ENCODE data around the gene SOWAHD.
A peak's percentile ranks its signal among the peaks of the same experiment; 100 is the strongest.

Gene SOWAHD, protein sequence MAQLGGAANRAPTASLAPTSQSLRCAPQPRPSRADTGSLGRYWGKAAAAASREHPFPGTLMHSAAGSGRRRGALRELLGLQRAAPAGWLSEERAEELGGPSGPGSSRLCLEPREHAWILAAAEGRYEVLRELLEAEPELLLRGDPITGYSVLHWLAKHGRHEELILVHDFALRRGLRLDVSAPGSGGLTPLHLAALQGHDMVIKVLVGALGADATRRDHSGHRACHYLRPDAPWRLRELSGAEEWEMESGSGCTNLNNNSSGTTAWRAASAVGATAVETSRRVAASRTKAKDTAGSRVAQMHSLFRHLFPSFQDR

DNA sequence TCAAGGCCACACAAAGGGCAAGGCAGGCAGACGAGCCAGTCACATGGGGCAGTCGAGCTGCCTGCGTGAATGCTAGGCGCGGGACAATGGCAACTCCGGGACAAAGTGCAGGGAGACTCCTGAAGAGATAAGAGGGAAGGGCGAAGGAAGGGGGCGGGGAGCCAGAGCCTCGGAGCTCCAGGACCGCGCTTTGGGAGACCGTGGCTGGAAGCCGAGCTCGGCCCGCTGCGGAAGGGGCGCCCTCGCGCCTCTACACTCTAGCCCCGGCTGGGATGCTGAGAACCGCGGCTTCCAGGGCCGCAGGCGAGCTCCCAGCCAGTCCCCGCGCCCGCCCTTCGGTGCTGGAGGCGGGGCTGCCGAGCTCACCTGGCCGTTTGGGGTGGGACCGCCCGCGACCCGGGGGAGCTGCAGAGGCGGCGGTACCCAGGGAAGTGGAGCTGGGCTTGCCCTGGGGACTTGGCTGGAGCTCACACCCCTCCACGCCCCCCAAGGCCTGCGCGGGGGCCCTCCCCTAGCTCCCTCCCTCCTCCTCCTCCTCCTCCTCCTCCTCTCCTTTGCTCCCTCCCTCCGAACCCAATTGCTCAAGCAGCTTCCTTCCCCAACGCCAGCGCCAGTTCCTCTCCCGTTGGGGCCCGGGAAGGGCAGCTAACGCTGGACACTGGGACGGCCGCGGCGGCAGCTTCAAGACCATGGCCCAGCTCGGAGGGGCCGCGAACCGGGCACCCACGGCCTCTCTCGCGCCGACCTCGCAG, at the start of gene SOWAHD:
SOWAHD (plus strand) TSS at position 610 of the 752 bp plus-strand sequence; CDS start at position 690, 80 bp downstream.
- no peak for ATAC-seq (replicated peaks; ENCODE audit: extremely low read depth, poor library complexity, severe bottlenecking)
- peak within 1 kb of the TSS; percentile 95 for H3K27ac Mint-ChIP-seq (ENCODE audit: low read depth)
- no peak for DNase-seq (ENCODE audit: low spot score in 2 of 2)
- peaks cover 10% of the 10 kb centered on the region for H3K36me3 Mint-ChIP-seq (ENCODE audit: insufficient read depth)
- peaks cover 32% of the 10 kb centered on the region for H3K4me1 Mint-ChIP-seq
- peak within 1 kb of the TSS; percentile 82 for H3K4me3 Mint-ChIP-seq
- H3K27me3 Mint-ChIP-seq, result no peaks in the 10 kb centered on the region
- H3K9me3 Mint-ChIP-seq, result no peaks in the 10 kb centered on the region

DNA sequence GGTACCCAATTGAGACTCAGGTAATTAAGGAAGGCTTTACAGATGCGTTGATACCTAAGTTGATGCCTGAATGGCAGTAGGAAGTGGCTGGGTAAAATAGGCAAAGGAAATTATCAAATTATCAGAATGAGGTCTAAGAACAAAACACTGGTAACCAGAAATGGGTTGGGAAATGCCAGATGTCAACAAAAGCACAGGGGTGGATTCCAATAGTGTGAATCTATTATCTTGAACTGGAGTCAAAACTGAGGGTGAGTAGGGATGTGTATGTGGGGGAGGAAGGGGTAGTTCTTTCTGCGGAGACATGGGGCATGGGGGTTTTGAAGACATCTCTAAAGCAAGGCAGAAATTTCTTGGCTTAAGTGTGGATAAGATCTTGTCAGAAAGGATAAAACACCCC, 49.5 kb upstream of the SOWAHD start:
- Mint-ChIP-seq H3K4me3 (no peak overlapping the region), H3K4me1 (no peaks in the 10 kb centered on the region), H3K27ac (ENCODE audit: low read depth) (no peak overlapping the region), H3K9me3 (no peaks in the 10 kb centered on the region), H3K27me3 (no peaks in the 10 kb centered on the region), H3K36me3 (ENCODE audit: insufficient read depth) (no peaks in the 10 kb centered on the region)
- no peak for ATAC-seq (replicated peaks; ENCODE audit: extremely low read depth, poor library complexity, severe bottlenecking)
- no peak for DNase-seq (ENCODE audit: low spot score in 2 of 2)

DNA sequence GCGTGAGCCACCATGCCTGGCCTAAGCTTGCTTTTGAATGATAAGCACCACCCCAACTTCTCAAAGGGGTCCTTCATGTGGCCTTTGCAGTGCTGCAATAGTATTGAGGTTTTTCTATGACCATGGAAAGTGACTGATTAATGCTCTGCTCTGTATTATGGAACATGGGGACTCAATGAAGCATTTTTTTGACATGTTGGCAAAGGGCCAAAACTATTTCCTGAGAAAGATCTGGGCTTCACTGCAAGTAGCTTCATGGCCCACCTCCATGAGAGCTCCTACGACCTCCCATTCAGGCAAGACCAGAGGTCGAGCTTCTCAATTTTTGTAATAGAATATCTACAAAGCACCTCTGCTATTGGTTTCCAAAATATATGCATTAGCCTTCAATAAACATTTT, 48.8 kb upstream of the SOWAHD start:
- DNase-seq (ENCODE audit: low spot score in 2 of 2) (no peak), ATAC-seq (replicated peaks; ENCODE audit: extremely low read depth, poor library complexity, severe bottlenecking) (no peak)
- H3K36me3 Mint-ChIP-seq (ENCODE audit: insufficient read depth), result no peaks in the 10 kb centered on the region
- no peaks in the 10 kb centered on the region for H3K4me1 Mint-ChIP-seq
- no peaks in the 10 kb centered on the region for H3K9me3 Mint-ChIP-seq
- H3K27me3 Mint-ChIP-seq, result no peaks in the 10 kb centered on the region
- H3K4me3 Mint-ChIP-seq, result no peak overlapping the region
- no peak overlapping the region for H3K27ac Mint-ChIP-seq (ENCODE audit: low read depth)

DNA sequence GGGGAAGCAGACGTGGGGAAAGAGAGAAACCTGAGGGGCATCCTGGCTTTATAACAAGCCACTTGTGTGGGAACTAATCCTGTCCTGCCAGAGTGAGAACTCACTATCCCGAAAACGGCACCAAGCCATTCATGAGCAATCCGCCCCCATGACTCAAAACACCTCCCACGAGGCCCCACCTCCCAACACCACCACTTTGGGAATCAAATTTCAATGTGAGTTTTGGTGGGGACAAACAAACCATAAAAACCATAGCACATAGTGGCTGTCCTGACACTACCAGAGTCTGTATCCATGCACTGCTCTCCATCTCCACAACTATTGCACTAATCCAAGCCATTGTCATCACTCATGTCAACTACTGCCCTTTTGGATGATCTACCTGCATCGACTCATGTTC, 36.9 kb upstream of the SOWAHD start:
- Mint-ChIP-seq H3K36me3 (ENCODE audit: insufficient read depth) (no peaks in the 10 kb centered on the region), H3K27ac (ENCODE audit: low read depth) (no peak overlapping the region), H3K4me3 (no peak overlapping the region), H3K27me3 (no peaks in the 10 kb centered on the region), H3K9me3 (no peaks in the 10 kb centered on the region), H3K4me1 (no peaks in the 10 kb centered on the region)
- ATAC-seq (replicated peaks; ENCODE audit: extremely low read depth, poor library complexity, severe bottlenecking) (no peak), DNase-seq (ENCODE audit: low spot score in 2 of 2) (no peak)

DNA sequence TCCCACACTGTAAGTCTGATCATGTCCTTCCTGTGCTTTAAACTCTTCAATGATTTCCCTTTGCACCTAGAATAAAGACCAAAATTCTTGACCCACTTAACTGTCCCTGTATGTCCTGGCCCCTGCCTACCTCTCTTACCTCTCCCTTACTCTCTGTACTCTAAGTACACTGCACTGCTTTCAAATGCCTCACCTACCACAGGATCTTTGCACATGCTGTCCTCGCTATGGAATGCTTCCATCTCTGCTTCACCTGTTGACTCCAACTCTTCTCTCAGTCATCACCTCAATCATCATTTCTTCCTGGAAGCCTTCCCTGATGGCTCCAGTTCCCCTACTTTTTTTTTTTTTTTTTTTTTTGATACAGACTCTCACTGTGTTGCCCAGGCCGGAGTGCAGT, 36.5 kb upstream of the SOWAHD start:
- DNase-seq (ENCODE audit: low spot score in 2 of 2), result no peak
- no peak for ATAC-seq (replicated peaks; ENCODE audit: extremely low read depth, poor library complexity, severe bottlenecking)
- peaks cover 1% of the 10 kb centered on the region for H3K4me1 Mint-ChIP-seq
- no peaks in the 10 kb centered on the region for H3K36me3 Mint-ChIP-seq (ENCODE audit: insufficient read depth)
- no peak overlapping the region for H3K27ac Mint-ChIP-seq (ENCODE audit: low read depth)
- H3K9me3 Mint-ChIP-seq, result no peaks in the 10 kb centered on the region
- H3K4me3 Mint-ChIP-seq, result no peak overlapping the region
- H3K27me3 Mint-ChIP-seq, result no peaks in the 10 kb centered on the region

DNA sequence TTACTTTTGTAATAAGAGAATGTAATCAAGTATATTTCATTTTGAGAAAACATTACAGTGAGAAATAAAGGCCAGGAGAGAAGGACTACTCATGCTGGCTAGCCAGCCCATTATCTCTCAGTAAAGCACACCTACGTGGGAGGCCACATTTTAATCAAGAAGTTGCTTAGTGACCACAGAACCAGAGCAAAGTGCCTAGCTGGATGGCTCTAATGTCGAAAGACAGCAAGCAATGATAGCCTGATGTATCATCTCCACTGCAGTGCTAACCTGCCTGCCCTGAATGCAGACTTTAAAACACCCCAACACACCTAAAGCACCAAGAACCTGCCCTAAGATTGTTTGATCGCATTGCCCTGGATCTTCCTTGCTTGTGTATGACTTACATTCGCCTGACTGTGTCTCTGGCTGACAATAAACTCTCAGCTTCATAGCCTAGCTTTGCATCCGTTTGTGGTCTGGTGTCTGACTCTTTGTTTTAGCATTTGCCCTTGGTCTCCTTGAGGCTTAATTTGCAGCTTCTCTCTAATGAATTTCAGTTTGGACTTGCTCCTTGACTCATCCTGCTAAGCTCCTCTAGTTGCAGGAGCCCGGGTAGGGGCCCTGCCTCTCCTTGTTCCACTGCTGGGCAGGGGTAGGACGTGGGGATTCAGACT, 31.4 kb upstream of the SOWAHD start:
- Mint-ChIP-seq H3K36me3 (ENCODE audit: insufficient read depth) (no peaks in the 10 kb centered on the region), H3K4me3 (peak overlapping the region; percentile 40), H3K27ac (ENCODE audit: low read depth) (peak overlapping the region; percentile 81), H3K27me3 (no peaks in the 10 kb centered on the region), H3K4me1 (peaks cover 6% of the 10 kb centered on the region), H3K9me3 (no peaks in the 10 kb centered on the region)
- peak in 1 of 2 donors; percentile 16 for DNase-seq (ENCODE audit: low spot score in 2 of 2)
- peak; percentile 85 for ATAC-seq (replicated peaks; ENCODE audit: extremely low read depth, poor library complexity, severe bottlenecking)

DNA sequence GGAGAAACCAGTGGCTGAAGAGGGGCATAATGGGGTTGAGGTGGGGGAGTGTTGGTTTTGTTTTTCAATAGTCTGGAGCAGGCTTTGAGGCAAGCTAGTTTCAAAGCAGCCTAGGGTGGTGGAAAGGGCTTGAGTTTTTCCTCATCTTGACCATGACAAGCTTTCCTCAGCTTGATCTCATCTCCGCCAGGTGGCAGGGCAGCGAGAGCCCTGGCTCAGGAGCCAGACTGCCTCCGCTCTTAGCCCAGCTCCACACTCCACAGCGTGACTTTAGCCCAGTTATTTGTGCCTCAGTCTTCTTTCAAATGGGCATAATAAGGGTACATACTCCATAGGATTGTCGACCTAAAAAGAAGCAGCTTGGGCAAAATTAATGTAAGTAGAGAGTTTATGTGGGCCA, 29.9 kb upstream of the SOWAHD start:
- no peaks in the 10 kb centered on the region for H3K27me3 Mint-ChIP-seq

DNA sequence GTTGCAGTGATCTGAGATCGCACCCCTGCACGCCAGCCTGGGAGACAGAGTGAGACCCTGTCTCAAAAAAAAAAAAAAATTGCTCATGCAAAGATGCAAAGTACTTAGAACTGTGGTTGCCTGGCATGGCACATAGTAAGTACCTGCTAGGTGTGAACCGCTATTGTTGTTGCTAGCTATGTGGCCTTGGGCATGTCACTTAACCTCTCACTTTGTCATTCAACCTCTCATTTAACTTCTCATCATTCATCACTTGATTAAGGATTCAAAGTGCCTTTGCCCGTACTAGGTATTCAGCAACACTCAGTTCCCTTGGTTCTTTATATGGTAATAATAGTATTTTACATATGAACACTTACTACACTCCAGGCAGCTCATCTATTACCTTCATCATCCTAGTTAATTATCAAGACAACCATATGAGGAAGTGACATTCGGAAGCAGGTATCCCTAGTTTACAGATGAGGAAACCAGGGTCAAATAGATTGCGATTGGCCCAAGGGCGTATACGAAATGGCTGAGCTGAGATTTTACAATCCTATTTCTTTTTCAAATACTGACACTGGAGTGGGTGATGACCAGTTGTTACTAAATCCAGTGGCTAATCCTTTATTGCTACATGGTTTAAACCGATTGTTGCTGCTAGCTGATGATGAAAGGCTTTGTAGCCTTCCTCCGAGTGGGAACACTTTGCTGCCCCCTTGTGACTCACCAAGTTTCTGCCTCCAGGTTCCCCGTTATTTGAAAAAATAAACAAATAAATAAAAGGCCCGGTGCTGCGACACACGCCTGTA, 28.8 kb upstream of the SOWAHD start:
- Mint-ChIP-seq H3K4me1 (peaks cover 6% of the 10 kb centered on the region), H3K27ac (ENCODE audit: low read depth) (no peak overlapping the region), H3K9me3 (no peaks in the 10 kb centered on the region), H3K27me3 (no peaks in the 10 kb centered on the region), H3K4me3 (no peak overlapping the region), H3K36me3 (ENCODE audit: insufficient read depth) (no peaks in the 10 kb centered on the region)
- DNase-seq (ENCODE audit: low spot score in 2 of 2), result peak; percentile 51 to 52
- peak; percentile 38 for ATAC-seq (replicated peaks; ENCODE audit: extremely low read depth, poor library complexity, severe bottlenecking)

More for the DNA sequence above, 29.9 kb upstream of the SOWAHD start:
- Mint-ChIP-seq H3K4me3 (no peak overlapping the region), H3K27ac (ENCODE audit: low read depth) (no peak overlapping the region), H3K36me3 (ENCODE audit: insufficient read depth) (no peaks in the 10 kb centered on the region), H3K9me3 (no peaks in the 10 kb centered on the region), H3K4me1 (peaks cover 6% of the 10 kb centered on the region)
- no peak for ATAC-seq (replicated peaks; ENCODE audit: extremely low read depth, poor library complexity, severe bottlenecking)
- no peak for DNase-seq (ENCODE audit: low spot score in 2 of 2)

DNA sequence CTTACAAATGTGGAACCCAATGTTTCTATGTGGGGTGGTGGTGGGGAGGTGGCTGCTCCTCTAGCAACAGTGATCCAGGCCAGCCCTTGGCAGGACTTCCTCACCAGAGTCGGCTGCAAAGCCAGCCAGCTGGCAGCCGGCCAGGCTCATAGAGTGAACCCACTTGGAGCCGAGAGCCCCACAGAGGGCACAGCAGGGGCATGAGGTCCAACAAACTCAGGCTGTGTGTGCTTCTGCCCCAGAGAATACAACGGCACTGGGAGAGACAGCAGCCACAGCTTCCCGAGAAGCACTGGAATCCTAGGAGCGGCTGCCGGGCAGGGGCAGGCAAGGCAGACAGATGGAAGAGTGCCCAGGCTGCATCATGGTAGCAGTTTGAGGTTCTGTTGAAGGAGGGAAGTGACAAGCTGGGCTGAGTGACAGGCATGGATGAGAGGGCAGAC, 23.5 kb upstream of the SOWAHD start:
- H3K36me3 Mint-ChIP-seq (ENCODE audit: insufficient read depth), result no peaks in the 10 kb centered on the region
- no peaks in the 10 kb centered on the region for H3K4me1 Mint-ChIP-seq
- DNase-seq (ENCODE audit: low spot score in 2 of 2), result no peak
- H3K27me3 Mint-ChIP-seq, result no peaks in the 10 kb centered on the region
- no peak overlapping the region for H3K27ac Mint-ChIP-seq (ENCODE audit: low read depth)
- H3K4me3 Mint-ChIP-seq, result no peak overlapping the region
- no peak for ATAC-seq (replicated peaks; ENCODE audit: extremely low read depth, poor library complexity, severe bottlenecking)
- no peaks in the 10 kb centered on the region for H3K9me3 Mint-ChIP-seq

DNA sequence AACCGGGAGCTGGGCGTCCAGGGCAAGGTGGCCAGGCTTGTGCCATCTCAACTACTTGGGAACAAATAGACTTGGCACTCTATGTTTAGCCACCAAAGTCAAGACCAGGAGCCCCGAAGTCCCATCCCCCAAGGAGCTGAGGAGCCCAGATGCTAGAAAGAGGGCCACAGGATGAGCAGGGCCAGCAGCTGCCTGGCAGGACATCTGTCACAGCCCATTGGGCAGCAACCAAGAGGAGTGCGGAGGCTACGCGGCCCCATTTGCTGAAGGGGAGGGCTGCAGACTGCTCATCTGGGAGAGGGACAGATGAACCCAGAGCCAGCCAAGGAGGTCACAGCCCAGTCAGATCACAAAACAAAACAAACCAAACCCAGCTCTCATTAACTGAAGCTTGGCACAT, 22.9 kb upstream of the SOWAHD start:
- DNase-seq (ENCODE audit: low spot score in 2 of 2), result no peak
- H3K27ac Mint-ChIP-seq (ENCODE audit: low read depth), result no peak overlapping the region
- H3K27me3 Mint-ChIP-seq, result no peaks in the 10 kb centered on the region
- no peak overlapping the region for H3K4me3 Mint-ChIP-seq
- H3K4me1 Mint-ChIP-seq, result no peaks in the 10 kb centered on the region
- H3K9me3 Mint-ChIP-seq, result no peaks in the 10 kb centered on the region
- ATAC-seq (replicated peaks; ENCODE audit: extremely low read depth, poor library complexity, severe bottlenecking), result no peak
- no peaks in the 10 kb centered on the region for H3K36me3 Mint-ChIP-seq (ENCODE audit: insufficient read depth)

DNA sequence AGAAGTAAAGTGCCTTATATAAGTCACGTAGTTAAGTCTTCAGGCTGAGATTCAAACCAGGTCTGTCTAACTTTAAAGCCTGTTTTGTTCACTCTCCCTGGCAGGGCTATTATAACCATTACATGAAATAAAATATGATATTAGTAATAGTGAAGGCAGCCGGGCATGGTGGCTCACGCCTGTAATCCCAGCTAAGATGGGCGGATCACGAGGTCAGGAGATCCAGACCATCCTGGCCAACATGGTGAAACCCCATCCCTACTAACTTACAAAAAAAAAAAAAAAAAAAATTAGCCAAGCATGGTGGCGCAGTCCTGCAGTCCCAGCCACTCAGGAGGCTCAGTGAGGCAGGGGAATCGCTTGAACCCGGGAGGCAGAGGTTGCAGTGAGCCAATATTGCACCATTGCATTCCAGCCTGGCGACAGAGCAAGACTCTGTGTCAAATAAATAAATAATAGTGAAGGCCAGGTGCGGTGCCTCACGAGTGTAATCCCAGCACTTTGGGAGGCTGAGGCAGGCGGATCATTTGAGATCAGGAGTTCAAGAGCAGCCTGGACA, 22.1 kb upstream of the SOWAHD start:
- ATAC-seq (replicated peaks; ENCODE audit: extremely low read depth, poor library complexity, severe bottlenecking) (no peak), DNase-seq (ENCODE audit: low spot score in 2 of 2) (no peak)
- no peaks in the 10 kb centered on the region for H3K36me3 Mint-ChIP-seq (ENCODE audit: insufficient read depth)
- H3K4me3 Mint-ChIP-seq, result no peak overlapping the region
- H3K4me1 Mint-ChIP-seq, result no peaks in the 10 kb centered on the region
- no peaks in the 10 kb centered on the region for H3K9me3 Mint-ChIP-seq
- H3K27ac Mint-ChIP-seq (ENCODE audit: low read depth), result no peak overlapping the region
- no peaks in the 10 kb centered on the region for H3K27me3 Mint-ChIP-seq

DNA sequence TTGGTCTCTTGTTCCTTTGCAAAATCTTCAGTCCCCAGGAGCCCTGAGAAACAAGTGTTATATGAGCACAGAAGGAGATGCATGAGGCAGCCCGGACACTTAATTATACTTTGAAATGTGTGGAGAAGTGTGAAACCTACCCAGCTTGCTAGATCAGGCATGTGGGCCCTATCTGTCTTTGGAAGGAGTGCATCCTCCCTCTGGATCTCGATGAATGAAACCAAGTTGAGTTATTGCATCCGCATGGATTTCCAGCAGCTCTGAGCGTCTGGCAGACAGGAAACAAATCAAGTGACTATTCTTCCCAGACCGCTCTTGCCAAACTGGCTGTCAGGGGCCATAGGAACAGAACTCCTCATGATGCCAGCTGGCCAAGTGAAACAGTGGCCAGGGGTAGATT, 19.6 kb upstream of the SOWAHD start:
- Mint-ChIP-seq H3K4me1 (no peaks in the 10 kb centered on the region), H3K9me3 (no peaks in the 10 kb centered on the region), H3K27ac (ENCODE audit: low read depth) (no peak overlapping the region), H3K27me3 (no peaks in the 10 kb centered on the region), H3K4me3 (no peak overlapping the region), H3K36me3 (ENCODE audit: insufficient read depth) (no peaks in the 10 kb centered on the region)
- DNase-seq (ENCODE audit: low spot score in 2 of 2) (no peak), ATAC-seq (replicated peaks; ENCODE audit: extremely low read depth, poor library complexity, severe bottlenecking) (no peak)
